Mucosa of gallbladder (tissue), 1 donor: ENCODE data around the gene OR2AG1. TPM values are rescaled to one million over a fixed set of nuclear protein-coding genes. Genes with fewer than 3 reads are reported as not detected.

Experiments used
- DNase-seq: peaks from one replicate; pipeline ENCODE4 v3.0.0-alpha.2; 2020; ENCODE audit warnings: low spot score
- total RNA-seq: library from RNA; stranded (reverse); gene quantifications from one replicate; pipeline ENCODE4 v1.2.1, GENCODE V29; 2021
- donor health status: DM: no; HTN: no; CAD: no.

The OR2AG1 gene
- total RNA-seq, result not detected

- no peak for DNase-seq
Observed at GRCh38 chr11:6782720-6783119, at the start of gene OR2AG1. OR2AG1 (plus strand) TSS chr11:6783020; CDS start chr11:6785038, 2,018 bp downstream.

GRCh38 chr11:6733326-6734275 is 49.2 kb upstream of the OR2AG1 start:
- DNase-seq, result no peak

- no peak for DNase-seq
Observed at GRCh38 chr11:6734616-6735015, 48.2 kb upstream of the OR2AG1 start.

GRCh38 chr11:6735306-6735705 is 47.5 kb upstream of the OR2AG1 start:
- DNase-seq, result no peak

GRCh38 chr11:6736495-6737121 is 46.2 kb upstream of the OR2AG1 start:
- no peak for DNase-seq

GRCh38 chr11:6737872-6738466 is 44.9 kb upstream of the OR2AG1 start:
- peak; percentile 55 for DNase-seq

GRCh38 chr11:6738590-6738989 is 44.2 kb upstream of the OR2AG1 start:
- DNase-seq, result no peak

GRCh38 chr11:6742260-6742659 is 40.6 kb upstream of the OR2AG1 start:
- no peak for DNase-seq

GRCh38 chr11:6745018-6745417 is 37.8 kb upstream of the OR2AG1 start:
- DNase-seq, result no peak

- DNase-seq, result no peak
Observed at GRCh38 chr11:6745465-6746015, 37.3 kb upstream of the OR2AG1 start.

- DNase-seq, result no peak
Observed at GRCh38 chr11:6746086-6746618, 36.7 kb upstream of the OR2AG1 start.

GRCh38 chr11:6746626-6747025 is 36.2 kb upstream of the OR2AG1 start:
- DNase-seq, result no peak

- DNase-seq, result no peak
Observed at GRCh38 chr11:6747097-6747668, 35.6 kb upstream of the OR2AG1 start.

- DNase-seq, result peak; percentile 37
Observed at GRCh38 chr11:6755303-6755952, 27.4 kb upstream of the OR2AG1 start.

- DNase-seq, result no peak
Observed at GRCh38 chr11:6755953-6756347, 26.9 kb upstream of the OR2AG1 start.

GRCh38 chr11:6757373-6757967 is 25.4 kb upstream of the OR2AG1 start:
- peak; percentile 67 for DNase-seq

GRCh38 chr11:6771926-6772893 is 10.6 kb upstream of the OR2AG1 start, which contains the start of gene OR2AG2:
OR2AG2 (minus strand) TSS chr11:6771976; CDS start chr11:6768957, 3,019 bp downstream.
- DNase-seq, result no peak

GRCh38 chr11:6778518-6778917 is 4.3 kb upstream of the OR2AG1 start:
- DNase-seq, result no peak

GRCh38 chr11:6780829-6781228 is 2.0 kb upstream of the OR2AG1 start:
- DNase-seq, result no peak
